ENCODE measurements around the gene GIPC1.

GRCh38 chr19:14450876-14451275 lies 45.1 kb downstream of the GIPC1 start:
- TF ChIP-seq CTCF (IDR thresholded peaks at IDR 0.05) (no peak), POLR2A (IDR thresholded peaks at IDR 0.05) (no peak)

Data from stomach (tissue), 4 donors.